ENCODE measurements around the gene COL20A1. TPM values are rescaled to one million over a fixed set of nuclear protein-coding genes. Genes with fewer than 3 reads are reported as not detected.
A peak's percentile ranks its signal among the peaks of the same experiment; 100 is the strongest.
"Not testable (repeated sequence)": the region's sequence is repeated elsewhere in the genome, so short reads cannot be mapped to it uniquely, and the experiment has no call there.

COL20A1 gene
- total RNA-seq: 1 to 10 TPM in 1 of 8 experiments, under 1 TPM in 7; 0.13 to 1.6 (median 0.55) TPM

GRCh38 chr20:63292904-63293303 lies at the start of gene COL20A1:
Gene COL20A1, plus strand, starts transcription at chr20:63293186. Its CDS starts 1,922 bp downstream, at chr20:63295108.
- WGBS, 10 experiments: no CpG with 5 or more reads among the region's 7 CpGs
- H3K4me1 ChIP-seq (replicated peaks in 1 of 2): peaks cover 26 to 31% of the 10 kb centered on the region in 2 donors
- in situ Hi-C loops (cut with MboI; ENCODE audit: low pct_unique_long_range_greater_than_20kb in 2 of 9, low sequenced_read_pairs in 9 of 9, unreplicated experiment in 9 of 9): loop anchor here in 1 of 9 experiments (25.0 kb wide), 1 partner anchor 94 kb away; no protein-coding TSS in a partner anchor
- H3K4me3 ChIP-seq: no peak within 1 kb of the TSS
- H3K27ac ChIP-seq: no peak within 1 kb of the TSS
- no peak for ATAC-seq (replicated peaks in 6 of 8)

GRCh38 chr20:63243604-63244247 lies 49.3 kb upstream of the COL20A1 start:
- no peak for ATAC-seq (replicated peaks in 6 of 8)
- Histone ChIP-seq H3K27ac (no peak overlapping the region), H3K4me1 (replicated peaks in 1 of 2) (peaks cover 17 to 19% of the 10 kb centered on the region in 2 donors), H3K4me3 (no peak overlapping the region)
- WGBS, 10 experiments: 40 to 100% (median 71%) methylated on average over 1 to 11 of the region's 25 CpGs; no CpG with 5 or more reads in 4 of the 10 experiments
- in situ Hi-C loops (cut with MboI; ENCODE audit: low pct_unique_long_range_greater_than_20kb in 2 of 9, low sequenced_read_pairs in 9 of 9, unreplicated experiment in 9 of 9): no loop called here

DNA sequence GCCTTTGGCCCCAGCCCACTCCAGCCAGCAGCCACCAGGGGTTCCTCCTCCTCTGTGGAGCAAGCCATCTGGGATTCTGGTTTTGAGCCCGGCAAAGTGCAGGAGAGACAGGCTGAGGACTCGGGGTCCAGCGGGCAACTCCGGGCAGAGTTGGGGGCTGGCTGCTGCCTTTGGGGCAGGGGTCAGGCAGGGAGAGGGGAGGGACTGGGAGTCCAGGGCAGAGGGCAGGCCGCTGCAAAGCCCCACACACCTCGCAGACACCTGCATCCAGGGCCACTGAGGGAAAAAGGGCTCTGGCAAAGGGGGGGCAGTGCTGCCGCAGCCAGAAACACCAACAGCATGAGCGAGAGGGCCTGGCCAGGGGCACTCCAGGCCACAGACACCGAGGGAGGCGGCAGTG lies 48.5 kb upstream of the COL20A1 start:
- in situ Hi-C loops (cut with MboI; ENCODE audit: low pct_unique_long_range_greater_than_20kb in 2 of 9, low sequenced_read_pairs in 9 of 9, unreplicated experiment in 9 of 9): no loop called here
- no peak for ATAC-seq (replicated peaks in 6 of 8)
- no CpG with 5 or more reads among the region's 10 CpGs for WGBS, 10 experiments
- Histone ChIP-seq H3K4me1 (replicated peaks in 1 of 2) (peaks cover 17 to 20% of the 10 kb centered on the region in 2 donors), H3K4me3 (no peak overlapping the region), H3K27ac (no peak overlapping the region)

GRCh38 chr20:63246490-63247288 lies 46.3 kb upstream of the COL20A1 start:
- in situ Hi-C loops (cut with MboI; ENCODE audit: low pct_unique_long_range_greater_than_20kb in 2 of 9, low sequenced_read_pairs in 9 of 9, unreplicated experiment in 9 of 9): no loop called here
- no peak overlapping the region for H3K4me3 ChIP-seq
- 50 to 100% (median 63%) methylated on average over 1 to 13 of the region's 50 CpGs; no CpG with 5 or more reads in 6 of the 10 experiments for WGBS, 10 experiments
- H3K4me1 ChIP-seq (replicated peaks in 1 of 2): peaks cover 28 to 36% of the 10 kb centered on the region in 2 donors
- ATAC-seq (replicated peaks in 6 of 8): peak in 4 of 8 experiments; percentile 47 to 68 (median 60)
- H3K27ac ChIP-seq: no peak overlapping the region

- Histone ChIP-seq H3K4me1 (replicated peaks in 1 of 2) (peaks cover 39 to 47% of the 10 kb centered on the region in 2 donors), H3K4me3 (no peak overlapping the region), H3K27ac (no peak overlapping the region)
- ATAC-seq (replicated peaks in 6 of 8): peak in 2 of 8 experiments; percentile 0 to 6
- in situ Hi-C loops (cut with MboI; ENCODE audit: low pct_unique_long_range_greater_than_20kb in 2 of 9, low sequenced_read_pairs in 9 of 9, unreplicated experiment in 9 of 9): no loop called here
- 3 to 97% (median 63%) methylated on average over 5 to 7 of the region's 24 CpGs; no CpG with 5 or more reads in 7 of the 10 experiments for WGBS, 10 experiments
Observed at GRCh38 chr20:63247671-63248228, 45.2 kb upstream of the COL20A1 start.

- ATAC-seq (replicated peaks in 6 of 8): peak in 1 of 8 experiments; percentile 12
- WGBS, 10 experiments: 20 to 100% (median 78%) methylated on average over 1 to 9 of the region's 25 CpGs; no CpG with 5 or more reads in 2 of the 10 experiments
- in situ Hi-C loops (cut with MboI; ENCODE audit: low pct_unique_long_range_greater_than_20kb in 2 of 9, low sequenced_read_pairs in 9 of 9, unreplicated experiment in 9 of 9): no loop called here
- Histone ChIP-seq H3K4me3 (no peak overlapping the region), H3K27ac (no peak overlapping the region), H3K4me1 (replicated peaks in 1 of 2) (peaks cover 45 to 50% of the 10 kb centered on the region in 2 donors)
Observed at GRCh38 chr20:63248835-63249591, 44.0 kb upstream of the COL20A1 start.

- in situ Hi-C loops (cut with MboI; ENCODE audit: low pct_unique_long_range_greater_than_20kb in 2 of 9, low sequenced_read_pairs in 9 of 9, unreplicated experiment in 9 of 9): no loop called here
- peaks cover 49 to 54% of the 10 kb centered on the region in 2 donors for H3K4me1 ChIP-seq (replicated peaks in 1 of 2)
- ATAC-seq (replicated peaks in 6 of 8): no peak
- no peak overlapping the region for H3K4me3 ChIP-seq
- peak overlapping the region in 1 of 2 donors; percentile 16 for H3K27ac ChIP-seq
- WGBS, 10 experiments: 75 to 100% (median 96%) methylated on average over 1 to 7 of the region's 15 CpGs; no CpG with 5 or more reads in 6 of the 10 experiments
Observed at GRCh38 chr20:63249891-63250290, 43.1 kb upstream of the COL20A1 start.

- H3K27ac ChIP-seq; H3K4me3 ChIP-seq; ATAC-seq (replicated peaks in 6 of 8); in situ Hi-C loops (cut with MboI; ENCODE audit: low pct_unique_long_range_greater_than_20kb in 2 of 9, low sequenced_read_pairs in 9 of 9, unreplicated experiment in 9 of 9): not testable (repeated sequence)
- WGBS, 10 experiments: 0 to 100% (median 27%) methylated on average over 1 to 7 of the region's 14 CpGs; no CpG with 5 or more reads in 6 of the 10 experiments
- H3K4me1 ChIP-seq (replicated peaks in 1 of 2): peaks cover 63 to 69% of the 10 kb centered on the region in 2 donors
Observed at GRCh38 chr20:63251350-63251749, 41.6 kb upstream of the COL20A1 start.

DNA sequence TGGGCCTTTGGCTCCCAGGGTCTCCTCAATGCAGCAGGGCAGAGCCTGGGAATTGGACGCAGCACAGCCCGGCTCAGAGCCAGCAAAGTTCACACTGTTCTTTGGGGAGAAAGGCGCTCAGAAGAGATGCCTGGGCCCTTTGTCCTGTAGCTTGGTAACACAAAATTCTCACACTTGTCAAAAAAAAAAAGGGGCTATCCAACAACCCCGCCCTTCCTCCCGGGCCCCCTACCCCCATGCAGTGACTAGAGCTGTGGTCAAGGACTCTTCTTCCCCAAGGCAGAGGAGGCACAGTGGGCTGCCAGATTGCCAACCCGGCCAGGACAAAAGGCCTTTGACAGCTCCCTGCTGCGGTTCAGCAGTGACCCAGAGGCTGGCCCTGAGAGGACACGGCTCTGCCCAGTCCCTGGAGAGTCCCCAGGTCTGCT lies 40.7 kb upstream of the COL20A1 start:
- peak overlapping the region in 2 of 5 donors; percentile 67 to 73 for H3K4me3 ChIP-seq
- ATAC-seq (replicated peaks in 6 of 8): no peak
- H3K4me1 ChIP-seq (replicated peaks in 1 of 2): peaks cover 60 to 62% of the 10 kb centered on the region in 2 donors
- WGBS, 10 experiments: 0 to 60% (median 30%) methylated on average over 1 of the region's 8 CpGs; no CpG with 5 or more reads in 6 of the 10 experiments
- in situ Hi-C loops (cut with MboI; ENCODE audit: low pct_unique_long_range_greater_than_20kb in 2 of 9, low sequenced_read_pairs in 9 of 9, unreplicated experiment in 9 of 9): no loop called here
- H3K27ac ChIP-seq: peak overlapping the region in 1 of 2 donors; percentile 86

DNA sequence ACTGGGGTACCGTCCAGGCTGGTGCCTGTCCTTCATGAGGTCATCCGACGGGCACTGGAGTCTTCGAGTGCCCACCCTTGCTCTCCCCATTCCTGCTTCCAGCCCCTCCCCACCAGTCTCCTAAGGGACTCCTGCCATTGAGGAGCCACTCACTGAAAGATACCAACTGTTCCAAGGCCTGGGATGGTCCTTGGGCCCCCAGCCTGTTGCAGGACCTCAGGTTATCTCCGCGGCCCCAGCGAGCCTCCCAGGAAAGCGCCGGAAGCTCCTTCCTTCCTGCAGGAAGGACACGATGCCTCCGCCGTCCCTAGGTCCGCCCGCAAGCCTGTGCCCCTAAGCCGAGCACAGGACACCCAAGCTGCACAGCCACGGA lies 39.9 kb upstream of the COL20A1 start:
- ATAC-seq (replicated peaks in 6 of 8): peak in 1 of 8 experiments; percentile 9
- in situ Hi-C loops (cut with MboI; ENCODE audit: low pct_unique_long_range_greater_than_20kb in 2 of 9, low sequenced_read_pairs in 9 of 9, unreplicated experiment in 9 of 9): no loop called here
- WGBS, 10 experiments: 13 to 27% (median 18%) methylated on average over 3 to 7 of the region's 16 CpGs; no CpG with 5 or more reads in 7 of the 10 experiments
- Histone ChIP-seq H3K27ac (peak overlapping the region; percentile 73 to 86), H3K4me1 (replicated peaks in 1 of 2) (peaks cover 56 to 58% of the 10 kb centered on the region in 2 donors), H3K4me3 (peak overlapping the region; percentile 36 to 73 (median 43))

GRCh38 chr20:63253438-63254231 lies 39.4 kb upstream of the COL20A1 start:
- H3K27ac ChIP-seq: peak overlapping the region; percentile 73 to 86
- peak overlapping the region; percentile 36 to 73 (median 43) for H3K4me3 ChIP-seq
- 0 to 3% (median 0%) methylated on average over 1 to 6 of the region's 89 CpGs; no CpG with 5 or more reads in 6 of the 10 experiments for WGBS, 10 experiments
- peak; percentile 13 to 74 (median 22) for ATAC-seq (replicated peaks in 6 of 8)
- H3K4me1 ChIP-seq (replicated peaks in 1 of 2): peaks cover 50 to 57% of the 10 kb centered on the region in 2 donors
- in situ Hi-C loops (cut with MboI; ENCODE audit: low pct_unique_long_range_greater_than_20kb in 2 of 9, low sequenced_read_pairs in 9 of 9, unreplicated experiment in 9 of 9): no loop called here

DNA sequence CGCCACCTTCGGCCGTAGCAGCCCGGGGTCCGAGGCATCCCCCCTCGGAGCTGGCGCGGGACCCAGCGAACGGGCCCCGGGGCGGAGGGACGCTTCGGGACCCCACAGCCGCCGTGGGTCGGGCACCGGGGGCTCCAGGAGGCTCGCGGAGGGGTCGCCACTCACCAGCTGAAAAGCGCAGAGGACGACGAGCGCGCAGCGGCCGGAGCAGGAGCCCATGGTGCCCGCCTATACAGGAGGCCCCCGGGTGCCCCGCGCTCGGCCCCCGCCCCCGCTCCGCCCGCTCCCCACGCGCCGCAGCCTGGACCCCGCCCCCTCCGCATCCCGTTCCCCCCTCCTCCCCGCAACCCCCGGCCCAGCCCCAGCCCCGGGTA lies 38.8 kb upstream of the COL20A1 start, which contains the start of gene NKAIN4:
Gene NKAIN4 (minus strand): TSS at position 232 of the 374 bp plus-strand sequence. CDS start 13 bp downstream, at position 219.
- Histone ChIP-seq H3K27ac (peak within 1 kb of the TSS; percentile 73 to 86), H3K4me1 (replicated peaks in 1 of 2) (peaks cover 49 to 58% of the 10 kb centered on the region in 2 donors), H3K4me3 (peak within 1 kb of the TSS; percentile 36 to 73 (median 43))
- peak in 3 of 8 experiments; percentile 31 to 46 (median 38) for ATAC-seq (replicated peaks in 6 of 8)
- in situ Hi-C loops (cut with MboI; ENCODE audit: low pct_unique_long_range_greater_than_20kb in 2 of 9, low sequenced_read_pairs in 9 of 9, unreplicated experiment in 9 of 9): no loop called here
- WGBS, 10 experiments: no CpG with 5 or more reads among the region's 46 CpGs
